Measurements from ENCODE around the gene DCUN1D3. TPM values are rescaled to one million over a fixed set of nuclear protein-coding genes. Genes with fewer than 3 reads are reported as not detected.
"Not testable (repeated sequence)": the region's sequence is repeated elsewhere in the genome, so short reads cannot be mapped to it uniquely, and the experiment has no call there.

The DCUN1D3 gene
- total RNA-seq, 1 experiment from 2014 or later = 14.6 TPM

DNA sequence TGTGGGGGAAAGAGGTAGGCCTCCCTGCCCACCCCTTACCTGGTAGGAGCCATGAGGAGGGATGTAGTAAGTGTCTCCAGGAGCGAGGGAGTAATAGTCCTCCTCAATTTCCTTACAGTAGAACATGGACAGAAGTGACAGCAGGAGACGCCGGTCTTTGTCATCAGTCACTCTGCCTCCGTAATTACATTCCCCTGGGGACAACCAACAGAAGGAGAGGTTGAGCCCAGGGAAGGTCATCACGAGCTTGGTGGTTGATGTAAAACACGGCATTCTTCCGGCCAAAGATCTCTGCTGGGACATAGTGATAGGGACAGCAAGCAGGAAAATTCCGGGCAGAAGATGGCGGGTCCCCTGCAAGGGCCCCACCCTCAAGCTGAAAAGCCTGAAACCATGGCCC, 48.3 kb upstream of the DCUN1D3 start:
- POLR2A ChIA-PET (ENCODE audit: unreplicated experiment) = no interaction called here

DNA sequence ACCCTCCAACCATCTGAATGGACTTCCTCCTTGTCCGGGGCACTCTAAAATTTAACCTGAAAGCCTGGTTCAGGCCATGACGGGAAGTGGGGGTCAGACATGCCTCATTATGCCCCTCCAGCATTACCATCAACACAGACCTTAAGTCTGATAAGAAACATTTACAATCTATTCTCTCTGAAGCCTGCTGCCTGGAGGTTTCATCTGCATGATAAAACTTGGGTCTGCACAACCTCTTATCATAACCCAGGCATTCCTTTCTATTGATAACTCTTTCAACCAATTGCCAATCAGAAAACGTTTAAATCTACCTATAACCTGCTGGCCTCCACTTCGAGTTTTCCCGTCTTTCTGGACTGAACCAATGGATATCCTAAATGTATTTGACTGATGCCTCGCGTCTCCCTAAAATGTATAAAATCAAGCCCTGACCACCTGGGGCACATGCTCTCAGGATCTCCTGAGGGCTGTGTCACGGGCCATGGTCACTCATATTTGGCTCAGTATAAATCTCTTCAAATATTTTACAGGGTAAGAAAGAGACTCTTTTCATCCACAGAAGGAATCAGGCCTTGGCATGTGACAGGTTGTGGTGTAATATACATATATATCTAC, 46.0 kb upstream of the DCUN1D3 start:
- H3K4me1 ChIP-seq (replicated peaks; ENCODE audit: insufficient read depth) = peaks cover 4% of the 10 kb centered on the region; the same call in 1 of the 2 replicates
- CTCF ChIA-PET = no interaction called here
- no peaks in the 10 kb centered on the region for H3K9me3 ChIP-seq (ENCODE audit: insufficient read depth, low read depth)
- no peak overlapping the region for H2AFZ ChIP-seq
- intact Hi-C loops (cut with micrococcal nuclease; ENCODE audit: unreplicated experiment) = no loop called here
- H3K27me3 ChIP-seq (ENCODE audit: insufficient read depth, low read depth) = no peaks in the 10 kb centered on the region
- no peaks in the 10 kb centered on the region for H3K36me3 ChIP-seq (ENCODE audit: low read depth)
- H3F3A ChIP-seq (ENCODE audit: insufficient read depth, low read depth) = peaks cover 3% of the 10 kb centered on the region; the same call in 1 of the 2 replicates
- H3K4me2 ChIP-seq = no peak overlapping the region
- no peak for DNase-seq
- no TSS peak for BruUV-seq (replicated peaks)
- H3K4me3 ChIP-seq = no peak overlapping the region
- no peak overlapping the region for H3K27ac ChIP-seq
- H3K9me2 ChIP-seq (ENCODE audit: insufficient read depth) = no peaks in the 10 kb centered on the region
- POLR2A ChIA-PET (ENCODE audit: unreplicated experiment) = no interaction called here
- no peak for TF ChIP-seq EZH2 (IDR thresholded peaks at IDR 0.05; ENCODE audit: low read depth)
- TF ChIP-seq, protein P1, sequence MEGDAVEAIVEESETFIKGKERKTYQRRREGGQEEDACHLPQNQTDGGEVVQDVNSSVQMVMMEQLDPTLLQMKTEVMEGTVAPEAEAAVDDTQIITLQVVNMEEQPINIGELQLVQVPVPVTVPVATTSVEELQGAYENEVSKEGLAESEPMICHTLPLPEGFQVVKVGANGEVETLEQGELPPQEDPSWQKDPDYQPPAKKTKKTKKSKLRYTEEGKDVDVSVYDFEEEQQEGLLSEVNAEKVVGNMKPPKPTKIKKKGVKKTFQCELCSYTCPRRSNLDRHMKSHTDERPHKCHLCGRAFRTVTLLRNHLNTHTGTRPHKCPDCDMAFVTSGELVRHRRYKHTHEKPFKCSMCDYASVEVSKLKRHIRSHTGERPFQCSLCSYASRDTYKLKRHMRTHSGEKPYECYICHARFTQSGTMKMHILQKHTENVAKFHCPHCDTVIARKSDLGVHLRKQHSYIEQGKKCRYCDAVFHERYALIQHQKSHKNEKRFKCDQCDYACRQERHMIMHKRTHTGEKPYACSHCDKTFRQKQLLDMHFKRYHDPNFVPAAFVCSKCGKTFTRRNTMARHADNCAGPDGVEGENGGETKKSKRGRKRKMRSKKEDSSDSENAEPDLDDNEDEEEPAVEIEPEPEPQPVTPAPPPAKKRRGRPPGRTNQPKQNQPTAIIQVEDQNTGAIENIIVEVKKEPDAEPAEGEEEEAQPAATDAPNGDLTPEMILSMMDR (conservative IDR thresholded peaks at IDR 0.05) = no peak
- H3K79me2 ChIP-seq (ENCODE audit: low read depth) = no peaks in the 10 kb centered on the region
- H4K20me1 ChIP-seq (ENCODE audit: insufficient read depth) = no peaks in the 10 kb centered on the region

More for the DNA sequence above, 48.3 kb upstream of the DCUN1D3 start:
- CTCF ChIA-PET = no interaction called here
- H4K20me1 ChIP-seq (ENCODE audit: insufficient read depth) = no peaks in the 10 kb centered on the region
- no TSS peak for BruUV-seq (replicated peaks)
- no peak overlapping the region for H2AFZ ChIP-seq
- no peaks in the 10 kb centered on the region for H3K36me3 ChIP-seq (ENCODE audit: low read depth)
- no peaks in the 10 kb centered on the region for H3K79me2 ChIP-seq (ENCODE audit: low read depth)
- H3K4me1 ChIP-seq (replicated peaks; ENCODE audit: insufficient read depth) = peaks cover 8% of the 10 kb centered on the region
- peaks cover 17% of the 10 kb centered on the region for H3F3A ChIP-seq (ENCODE audit: insufficient read depth, low read depth)
- H3K27ac ChIP-seq = no peak overlapping the region
- H3K4me3 ChIP-seq = no peak overlapping the region
- no peaks in the 10 kb centered on the region for H3K27me3 ChIP-seq (ENCODE audit: insufficient read depth, low read depth)
- intact Hi-C loops (cut with micrococcal nuclease; ENCODE audit: unreplicated experiment) = no loop called here
- TF ChIP-seq, protein P1 (conservative IDR thresholded peaks at IDR 0.05) = no peak
- TF ChIP-seq EZH2 (IDR thresholded peaks at IDR 0.05; ENCODE audit: low read depth) = no peak
- H3K9me2 ChIP-seq (ENCODE audit: insufficient read depth) = no peaks in the 10 kb centered on the region
- DNase-seq = no peak
- no peaks in the 10 kb centered on the region for H3K9me3 ChIP-seq (ENCODE audit: insufficient read depth, low read depth)
- no peak overlapping the region for H3K4me2 ChIP-seq

DNA sequence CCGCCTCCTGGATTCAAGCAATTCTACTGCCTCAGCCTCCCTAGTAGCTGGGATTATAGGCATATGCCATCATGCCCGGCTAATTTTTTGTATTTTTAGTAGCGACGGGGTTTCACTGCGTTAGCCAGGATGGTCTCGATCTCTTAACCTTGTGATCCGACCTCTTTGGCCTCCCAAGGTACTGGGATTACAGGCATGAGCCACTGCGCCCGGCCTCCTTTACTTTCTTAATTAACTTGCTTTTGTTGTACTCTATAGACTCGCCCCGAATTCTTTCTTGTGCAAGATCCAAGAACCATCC, 45.4 kb upstream of the DCUN1D3 start:
- intact Hi-C loops (cut with micrococcal nuclease; ENCODE audit: unreplicated experiment); H3K9me3 ChIP-seq (ENCODE audit: insufficient read depth, low read depth); DNase-seq; H3K36me3 ChIP-seq (ENCODE audit: low read depth); H3K4me1 ChIP-seq (replicated peaks; ENCODE audit: insufficient read depth); H2AFZ ChIP-seq; H4K20me1 ChIP-seq (ENCODE audit: insufficient read depth); H3F3A ChIP-seq (ENCODE audit: insufficient read depth, low read depth); H3K79me2 ChIP-seq (ENCODE audit: low read depth); CTCF ChIA-PET; H3K4me3 ChIP-seq; H3K27ac ChIP-seq; POLR2A ChIA-PET (ENCODE audit: unreplicated experiment); H3K27me3 ChIP-seq (ENCODE audit: insufficient read depth, low read depth); H3K4me2 ChIP-seq; BruUV-seq (replicated peaks); H3K9me2 ChIP-seq (ENCODE audit: insufficient read depth): not testable (repeated sequence)
